Tracheal epithelial cell (primary cell): ENCODE measurements around the gene EVX1. TPM values are rescaled to one million over a fixed set of nuclear protein-coding genes. Genes with fewer than 3 reads are reported as not detected.

Source experiments
- total RNA-seq: library from RNA; depleted of rRNA; stranded (reverse); fragments of >200 nt; gene quantifications from 2 replicates; pipeline ENCODE4 v1.2.1, GENCODE V29; 2014

EVX1 gene
- total RNA-seq = not detected in 2 replicates

DNA sequence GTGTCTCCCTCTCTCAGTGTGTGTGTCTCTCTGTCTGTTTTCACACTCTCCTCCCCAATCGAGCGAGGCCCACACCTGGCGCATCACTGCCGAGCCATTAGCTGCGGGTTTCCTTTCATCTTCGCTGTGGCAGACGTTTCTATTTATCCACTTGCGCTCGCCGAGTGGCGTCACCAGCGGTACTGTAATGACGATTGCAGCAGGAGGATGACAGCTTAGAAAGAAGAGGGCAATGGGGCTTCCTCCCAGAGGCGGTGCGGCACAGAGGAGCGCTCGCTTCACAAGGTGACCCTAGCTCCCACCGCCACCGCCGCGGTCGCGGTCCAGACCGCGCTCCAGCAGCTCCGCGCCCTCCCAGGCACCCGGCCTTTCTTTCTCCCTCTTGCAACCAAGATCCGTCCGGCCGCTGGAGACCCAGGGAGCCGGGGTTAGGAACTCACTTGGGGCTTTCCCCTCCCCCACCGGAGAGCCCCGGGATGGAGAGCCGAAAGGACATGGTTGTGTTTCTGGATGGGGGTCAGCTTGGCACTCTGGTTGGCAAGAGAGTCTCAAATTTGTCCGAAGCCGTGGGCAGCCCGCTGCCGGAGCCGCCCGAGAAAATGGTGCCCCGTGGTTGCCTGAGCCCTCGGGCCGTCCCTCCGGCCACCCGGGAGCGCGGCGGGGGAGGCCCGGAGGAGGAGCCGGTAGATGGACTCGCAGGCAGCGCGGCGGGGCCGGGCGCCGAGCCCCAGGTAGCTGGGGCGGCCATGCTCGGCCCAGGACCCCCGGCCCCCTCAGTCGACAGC, at the start of gene EVX1:
Gene EVX1, plus strand, starts transcription at position 248 of the 785 bp plus-strand sequence. Its CDS starts 229 bp downstream, at position 477.

DNA sequence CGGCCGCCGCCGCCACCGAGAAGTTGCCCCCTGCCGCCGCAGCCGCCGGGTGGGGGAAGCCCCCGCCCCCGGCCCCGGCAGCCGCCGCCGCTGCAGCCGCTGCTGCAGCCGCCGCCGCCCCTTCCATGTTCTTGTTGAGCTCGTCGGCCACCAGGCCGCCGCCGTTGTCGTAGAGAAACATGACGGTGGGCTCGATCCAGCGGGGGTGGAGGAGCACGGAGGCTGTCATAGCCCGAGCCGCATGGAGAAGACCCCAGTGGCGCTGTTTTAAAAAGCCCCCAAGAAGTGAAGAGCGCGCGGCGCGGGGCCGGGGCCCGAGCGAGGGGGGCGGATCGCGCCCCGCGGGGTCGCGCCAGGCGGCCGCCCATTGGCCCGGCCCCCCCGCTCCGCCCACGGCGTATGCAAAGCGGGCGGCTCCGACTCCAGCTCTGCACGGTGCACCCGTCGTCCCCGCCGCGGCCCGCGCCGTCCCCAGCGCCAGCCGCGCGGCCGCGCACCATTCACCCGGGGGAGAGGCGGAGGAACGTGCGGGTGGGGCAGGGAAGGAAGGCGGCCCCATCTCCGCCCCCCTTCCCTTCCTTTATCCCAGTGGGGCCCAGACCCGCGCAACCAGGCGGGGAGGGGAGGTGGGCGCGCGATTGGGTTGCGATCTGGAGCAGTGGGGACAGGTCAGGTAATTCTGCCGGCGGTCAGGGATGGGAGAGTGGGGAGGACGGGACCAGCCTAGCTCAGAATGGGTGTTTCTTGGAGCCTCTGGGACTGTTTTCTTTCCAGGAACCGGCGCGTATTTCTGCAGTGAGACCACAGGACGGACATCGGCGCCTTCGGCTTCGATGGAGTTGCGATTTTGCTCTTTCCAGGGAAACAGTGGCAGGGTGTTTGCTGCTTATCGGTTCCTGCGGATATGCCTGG, 42.5 kb upstream of the EVX1 start, which contains the start of gene HOXA13:
Gene HOXA13, minus strand, starts transcription at position 243 of the 912 bp plus-strand sequence. Its CDS starts 14 bp downstream, at position 229.

Other genes with a start within 250 kb of the EVX1 start
- gene HOXA1, start 146.8 kb upstream of the EVX1 start, total RNA-seq = 0.48 and 0.64 TPM in 2 replicates
- gene HOXA2, start 140.1 kb upstream of the EVX1 start, total RNA-seq = not detected in 2 replicates
- 0.21 and 0.24 TPM in 2 replicates for gene HOXA4, start 112.0 kb upstream of the EVX1 start, total RNA-seq
- 0.43 and 1.9 TPM in 2 replicates for gene HOXA5, start 99.1 kb upstream of the EVX1 start, total RNA-seq
- 0.72 TPM in 1 of 2 replicates, not detected in the other for gene HOXA6, start 95.0 kb upstream of the EVX1 start, total RNA-seq
- gene HOXA3, start 90.2 kb upstream of the EVX1 start, total RNA-seq = 0.85 and 1.7 TPM in 2 replicates
- 0.96 TPM in 1 of 2 replicates, not detected in the other for gene HOXA7, start 86.1 kb upstream of the EVX1 start, total RNA-seq
- gene HOXA9, start 77.3 kb upstream of the EVX1 start, total RNA-seq = 4.3 TPM in 1 of 2 replicates, not detected in the other
- gene HOXA10, start 68.5 kb upstream of the EVX1 start, total RNA-seq = under 0.01 and 2.2 TPM in 2 replicates
- 0.72 TPM in 1 of 2 replicates, not detected in the other for gene HOXA11, start 57.6 kb upstream of the EVX1 start, total RNA-seq
- gene HOXA13, start 42.7 kb upstream of the EVX1 start, total RNA-seq = not detected in 2 replicates